GM18526 (cell line): ENCODE measurements around the gene ARL6IP4.

Experiments used
- POLR2A ChIP-seq: IDR thresholded peaks from 3 replicates; pipeline ENCODE4 v1.6.1; 2011; ENCODE audit not compliant: insufficient read length; ENCODE audit errors: extremely low read depth

Gene ARL6IP4

GRCh38 chr12:123006977-123007376 lies 26.5 kb downstream of the ARL6IP4 start:
- no peak for TF ChIP-seq POLR2A

- TF ChIP-seq POLR2A, result no peak
Observed at GRCh38 chr12:123010110-123010509, 29.6 kb downstream of the ARL6IP4 start.

GRCh38 chr12:123010681-123011080 lies 30.2 kb downstream of the ARL6IP4 start:
- TF ChIP-seq POLR2A, result no peak

- no peak for TF ChIP-seq POLR2A
Observed at GRCh38 chr12:123011701-123012100, 31.2 kb downstream of the ARL6IP4 start.

GRCh38 chr12:123013185-123014095 lies 33.0 kb downstream of the ARL6IP4 start:
- no peak for TF ChIP-seq POLR2A

- TF ChIP-seq POLR2A, result no peak
Observed at GRCh38 chr12:123017753-123018152, 37.3 kb downstream of the ARL6IP4 start.

GRCh38 chr12:123019841-123020138 lies 39.3 kb downstream of the ARL6IP4 start:
- no peak for TF ChIP-seq POLR2A

- TF ChIP-seq POLR2A, result no peak
Observed at GRCh38 chr12:123021688-123022604, 41.5 kb downstream of the ARL6IP4 start.

GRCh38 chr12:123022846-123023245 lies 42.4 kb downstream of the ARL6IP4 start:
- no peak for TF ChIP-seq POLR2A

- no peak for TF ChIP-seq POLR2A
Observed at GRCh38 chr12:123024819-123025391, 44.4 kb downstream of the ARL6IP4 start.

GRCh38 chr12:123026094-123026853 lies 45.8 kb downstream of the ARL6IP4 start:
- TF ChIP-seq POLR2A, result no peak

GRCh38 chr12:123027726-123028445 lies 47.4 kb downstream of the ARL6IP4 start:
- TF ChIP-seq POLR2A, result no peak

- TF ChIP-seq POLR2A, result no peak
Observed at GRCh38 chr12:123028475-123028874, 48.0 kb downstream of the ARL6IP4 start.

GRCh38 chr12:123029550-123029949 lies 49.1 kb downstream of the ARL6IP4 start:
- no peak for TF ChIP-seq POLR2A

GRCh38 chr12:123030686-123031085 lies 50.2 kb downstream of the ARL6IP4 start:
- TF ChIP-seq POLR2A, result no peak
